Ishikawa (cell line): ENCODE data around the gene KIF26B.

ENCODE experiments used
- CEBPB ChIP-seq: IDR thresholded peaks from 2 replicates; pipeline ENCODE4 v1.6.1; 2012
- CREB1 ChIP-seq: IDR thresholded peaks from 2 replicates; pipeline ENCODE4 v1.6.1; 2012; ENCODE audit warnings: low read depth
- EGR1 ChIP-seq: IDR thresholded peaks from 2 replicates; pipeline ENCODE4 v1.6.1; 2012
- EP300 ChIP-seq: IDR thresholded peaks from 2 replicates; pipeline ENCODE4 v1.6.1; 2012; ENCODE audit warnings: borderline replicate concordance
- FOXM1 ChIP-seq: IDR thresholded peaks from 2 replicates; pipeline ENCODE4 v1.6.1; 2012; ENCODE audit warnings: low read depth, borderline replicate concordance
- MAX ChIP-seq: IDR thresholded peaks from 2 replicates; pipeline ENCODE4 v1.6.1; 2012
- NFIC ChIP-seq: IDR thresholded peaks from 2 replicates; pipeline ENCODE4 v1.6.1; 2012
- RAD21 ChIP-seq: IDR thresholded peaks from 2 replicates; pipeline ENCODE4 v1.6.1; 2012; ENCODE audit warnings: low read depth
- REST ChIP-seq: IDR thresholded peaks from 2 replicates; pipeline ENCODE4 v1.6.1; 2012; ENCODE audit warnings: low read depth, mild to moderate bottlenecking
- TAF1 ChIP-seq: IDR thresholded peaks from 2 replicates; pipeline ENCODE4 v1.6.1; 2012; ENCODE audit warnings: low read depth, mild to moderate bottlenecking
- TCF12 ChIP-seq: IDR thresholded peaks from 2 replicates; pipeline ENCODE4 v1.6.1; 2012; ENCODE audit warnings: low read depth
- TEAD4 ChIP-seq: IDR thresholded peaks from 2 replicates; pipeline ENCODE4 v1.6.1; 2012
- USF1 ChIP-seq: IDR thresholded peaks from 2 replicates; pipeline ENCODE4 v1.6.1; 2012
- YY1 ChIP-seq: IDR thresholded peaks from 2 replicates; pipeline ENCODE4 v1.6.1; 2012; ENCODE audit warnings: low read depth
- ZBTB7A ChIP-seq: IDR thresholded peaks from 2 replicates; pipeline ENCODE4 v1.6.1; 2012; ENCODE audit warnings: low read depth

Gene KIF26B

GRCh38 chr1:245393694-245394093 is 238.9 kb downstream of the KIF26B start:
- TF ChIP-seq CREB1: no peak
- TF ChIP-seq CEBPB: no peak
- TF ChIP-seq USF1: no peak
- TF ChIP-seq YY1: no peak
- no peak for TF ChIP-seq EP300
- TF ChIP-seq REST: no peak
- no peak for TF ChIP-seq MAX
- TF ChIP-seq NFIC: no peak
- no peak for TF ChIP-seq FOXM1
- TF ChIP-seq TCF12: no peak
- TF ChIP-seq TEAD4: no peak
- no peak for TF ChIP-seq TAF1
- TF ChIP-seq RAD21: no peak
- no peak for TF ChIP-seq ZBTB7A
- TF ChIP-seq EGR1: no peak

- TF ChIP-seq YY1 (no peak), REST (no peak), CEBPB (no peak), ZBTB7A (no peak), FOXM1 (no peak), TAF1 (no peak), RAD21 (no peak), MAX (no peak), USF1 (no peak), CREB1 (no peak)
Measured at GRCh38 chr1:245395680-245396079, 240.9 kb downstream of the KIF26B start.

GRCh38 chr1:245396615-245397014 is 241.8 kb downstream of the KIF26B start:
- TF ChIP-seq NFIC (no peak), MAX (no peak), TCF12 (no peak), TEAD4 (no peak), REST (no peak), RAD21 (no peak), CEBPB (no peak), USF1 (no peak), EP300 (no peak), ZBTB7A (no peak), FOXM1 (no peak), YY1 (no peak), TAF1 (no peak), CREB1 (no peak)

- TF ChIP-seq MAX: no peak
- TF ChIP-seq REST: no peak
- TF ChIP-seq TEAD4: no peak
Measured at GRCh38 chr1:245397771-245398170, 243.0 kb downstream of the KIF26B start.
